Ectodermal cell (in vitro differentiated cells): ENCODE measurements around the gene ZNF248.

Experiments
- H3K27ac ChIP-seq: 2 replicates; pipeline ENCODE4 v1.7.0; 2013; ENCODE audit warnings: mild to moderate bottlenecking, low read depth, low read length; ENCODE audit not compliant: insufficient read depth, poor library complexity, severe bottlenecking
- H3K27me3 ChIP-seq: 2 replicates; pipeline ENCODE4 v1.7.0; 2013; ENCODE audit warnings: mild to moderate bottlenecking, low read length; ENCODE audit not compliant: insufficient read depth, control insufficient read depth, poor library complexity, severe bottlenecking
- H3K36me3 ChIP-seq: one replicate; pipeline ENCODE4 v1.7.0; 2013; ENCODE audit warnings: low read length; ENCODE audit not compliant: control insufficient read depth, insufficient read depth
- H3K4me1 ChIP-seq: one replicate; pipeline ENCODE4 v1.7.0; 2013; ENCODE audit warnings: low read length; ENCODE audit not compliant: control insufficient read depth, insufficient read depth
- H3K4me3 ChIP-seq: 2 replicates; pipeline ENCODE4 v1.7.0; 2013; ENCODE audit warnings: low read depth, low read length, control low read depth; ENCODE audit not compliant: insufficient read depth
- H3K9me3 ChIP-seq: 2 replicates; pipeline ENCODE4 v1.7.0; 2013; ENCODE audit warnings: mild to moderate bottlenecking, low read length, moderate library complexity; ENCODE audit not compliant: control insufficient read depth
- WGBS, 2 experiments: methylation state at CpG; one replicate each; pipeline ENCODE4 v1.1.7; 2013; ENCODE audit warnings: missing lambda C conversion rate in 2 of 2; 5-methylcytosine and 5-hydroxymethylcytosine counted together

Gene ZNF248

DNA sequence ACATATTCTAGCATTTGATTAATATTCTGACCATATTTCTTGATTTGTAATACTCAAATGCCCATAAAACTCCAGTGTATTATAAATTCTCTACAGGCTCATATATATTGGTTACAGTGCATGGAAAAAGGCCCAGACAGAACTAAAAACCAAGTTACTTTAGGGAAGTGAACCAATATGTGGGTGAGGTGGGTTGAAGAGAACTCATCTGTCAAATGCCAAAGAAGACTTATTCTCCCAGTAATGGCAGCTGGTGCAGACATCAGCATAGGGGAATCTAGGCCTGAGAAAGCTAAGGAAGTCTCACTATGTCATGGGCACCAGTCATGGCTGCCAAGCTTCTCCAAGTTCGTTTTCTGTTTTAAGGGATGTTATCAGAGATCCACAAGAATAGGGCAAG lies 30.6 kb downstream of the ZNF248 start:
- 90 to 96% methylated on average over 1 of the region's 1 CpG for WGBS, 2 experiments
- Histone ChIP-seq H3K4me3 (no peak overlapping the region), H3K9me3 (peaks cover 14% of the 10 kb centered on the region), H3K27ac (no peak overlapping the region), H3K4me1 (no peaks in the 10 kb centered on the region), H3K27me3 (no peaks in the 10 kb centered on the region), H3K36me3 (peaks cover 33% of the 10 kb centered on the region)

DNA sequence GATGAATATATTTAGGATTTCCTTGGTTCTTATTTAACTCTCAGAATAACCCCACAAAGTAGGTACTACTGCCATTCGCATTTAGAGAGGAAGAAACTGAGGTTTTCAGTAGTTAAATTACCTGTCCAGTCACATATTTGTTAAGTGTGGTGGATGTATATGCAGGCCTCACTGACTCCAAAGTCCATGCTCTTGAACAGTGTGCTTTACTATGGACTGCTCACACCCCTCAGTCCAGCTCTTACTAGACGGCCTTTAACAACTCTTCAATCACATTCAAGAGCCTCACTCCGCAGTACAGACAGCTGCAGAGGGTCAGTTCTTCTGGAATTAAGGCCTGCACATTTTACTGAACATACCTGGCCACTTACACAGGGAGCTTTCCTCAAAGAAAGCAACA lies 36.2 kb downstream of the ZNF248 start:
- H3K27ac ChIP-seq = no peak overlapping the region
- no peak overlapping the region for H3K4me3 ChIP-seq
- H3K36me3 ChIP-seq = no peaks in the 10 kb centered on the region
- WGBS, 2 experiments = 94 to 95% methylated on average over 3 of the region's 3 CpGs
- H3K4me1 ChIP-seq = no peaks in the 10 kb centered on the region
- H3K9me3 ChIP-seq = peaks cover 8% of the 10 kb centered on the region
- no peaks in the 10 kb centered on the region for H3K27me3 ChIP-seq

DNA sequence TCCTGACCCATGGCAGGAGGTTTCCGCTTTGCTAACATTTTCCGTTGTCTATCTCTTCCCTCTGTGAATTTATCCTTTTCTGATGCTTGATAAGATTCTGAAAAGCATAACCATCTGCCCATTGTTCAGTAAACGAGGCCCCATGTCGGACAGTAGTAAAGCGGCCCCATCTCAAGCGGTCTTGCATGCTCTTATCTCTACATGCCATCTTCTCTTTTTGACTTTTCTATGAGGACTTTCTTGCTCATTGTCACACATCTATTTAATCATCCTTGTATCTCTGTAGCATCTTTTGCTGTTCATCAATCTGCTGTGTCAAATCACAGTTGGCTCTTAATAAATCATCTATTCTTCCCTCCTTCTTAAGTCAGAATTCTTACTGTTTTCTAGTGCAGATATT lies 37.6 kb downstream of the ZNF248 start:
- Histone ChIP-seq H3K36me3 (no peaks in the 10 kb centered on the region), H3K9me3 (peaks cover 8% of the 10 kb centered on the region), H3K4me1 (no peaks in the 10 kb centered on the region), H3K27ac (no peak overlapping the region), H3K27me3 (no peaks in the 10 kb centered on the region), H3K4me3 (no peak overlapping the region)
- WGBS, 2 experiments = 90 to 92% methylated on average over 6 of the region's 6 CpGs

DNA sequence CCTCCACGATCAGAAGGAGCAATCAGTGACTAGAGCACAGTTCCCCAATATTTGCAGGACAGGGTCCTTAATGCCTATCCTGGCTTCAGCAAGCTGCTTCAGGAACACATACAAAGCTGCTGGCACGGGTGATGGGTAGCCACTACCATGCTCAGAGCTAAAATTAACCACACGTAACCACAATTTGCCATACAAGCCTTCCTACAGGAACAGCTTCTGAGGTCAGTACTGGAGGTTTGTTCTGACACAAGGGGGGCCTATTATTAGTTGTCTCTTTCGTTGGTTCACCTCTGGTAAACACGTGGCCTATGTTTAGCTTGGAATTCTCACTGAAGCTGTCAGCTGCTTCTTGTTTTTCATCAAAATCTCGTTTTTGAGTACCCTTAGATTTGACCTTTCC lies 41.1 kb downstream of the ZNF248 start:
- 67 to 68% methylated on average over 6 of the region's 6 CpGs for WGBS, 2 experiments
- Histone ChIP-seq H3K4me3 (no peak overlapping the region), H3K9me3 (peaks cover 11% of the 10 kb centered on the region), H3K27me3 (no peaks in the 10 kb centered on the region), H3K36me3 (no peaks in the 10 kb centered on the region), H3K27ac (no peak overlapping the region), H3K4me1 (no peaks in the 10 kb centered on the region)

DNA sequence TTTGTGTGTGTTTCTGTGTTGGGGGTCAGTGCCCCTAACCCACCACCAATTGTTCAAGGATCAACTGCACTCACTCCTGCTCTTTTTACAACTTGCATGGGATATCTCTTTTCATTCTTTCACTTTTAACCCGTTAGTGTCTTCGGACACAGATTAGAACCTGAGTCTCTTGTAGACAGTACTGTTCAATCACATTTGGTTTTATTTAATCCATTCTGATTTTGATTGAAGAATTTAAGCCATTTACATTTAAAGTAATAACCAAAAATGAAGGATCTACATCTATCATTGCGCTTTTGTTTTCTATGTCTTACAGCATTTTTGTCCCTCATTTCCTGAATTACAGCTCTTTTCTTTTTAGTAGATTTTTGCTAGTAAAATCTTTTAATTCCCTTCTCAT lies 43.6 kb downstream of the ZNF248 start:
- H3K4me3 ChIP-seq = no peak overlapping the region
- H3K9me3 ChIP-seq = peaks cover 15% of the 10 kb centered on the region
- WGBS, 2 experiments = 83 to 93% methylated on average over 2 to 3 of the region's 3 CpGs

DNA sequence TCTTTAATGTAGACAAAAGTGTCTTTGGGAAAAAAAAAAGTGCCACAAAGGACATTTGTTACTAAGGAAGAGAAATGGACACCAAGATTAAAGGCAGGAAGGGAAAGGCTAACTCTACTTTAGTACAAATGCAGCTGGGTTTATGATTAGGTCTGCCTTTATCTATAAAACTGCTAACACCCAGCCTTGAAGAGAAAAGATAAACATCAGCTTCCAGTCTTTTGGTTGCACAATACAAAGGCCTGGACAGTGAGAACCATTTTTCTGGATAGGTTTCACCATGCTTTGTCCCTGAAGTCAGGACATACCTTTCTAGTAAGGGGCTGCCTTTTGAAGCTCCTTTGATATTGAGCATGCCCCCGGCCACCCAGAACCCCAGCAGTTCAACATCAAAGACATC lies 45.1 kb downstream of the ZNF248 start:
- Histone ChIP-seq H3K36me3 (no peaks in the 10 kb centered on the region), H3K27me3 (no peaks in the 10 kb centered on the region), H3K4me3 (no peak overlapping the region), H3K4me1 (no peaks in the 10 kb centered on the region), H3K9me3 (peaks cover 15% of the 10 kb centered on the region), H3K27ac (no peak overlapping the region)
- 81 to 90% methylated on average over 1 of the region's 1 CpG for WGBS, 2 experiments

More for the DNA sequence above, 43.6 kb downstream of the ZNF248 start:
- H3K36me3 ChIP-seq = no peaks in the 10 kb centered on the region
- H3K4me1 ChIP-seq = no peaks in the 10 kb centered on the region
- no peaks in the 10 kb centered on the region for H3K27me3 ChIP-seq
- no peak overlapping the region for H3K27ac ChIP-seq

DNA sequence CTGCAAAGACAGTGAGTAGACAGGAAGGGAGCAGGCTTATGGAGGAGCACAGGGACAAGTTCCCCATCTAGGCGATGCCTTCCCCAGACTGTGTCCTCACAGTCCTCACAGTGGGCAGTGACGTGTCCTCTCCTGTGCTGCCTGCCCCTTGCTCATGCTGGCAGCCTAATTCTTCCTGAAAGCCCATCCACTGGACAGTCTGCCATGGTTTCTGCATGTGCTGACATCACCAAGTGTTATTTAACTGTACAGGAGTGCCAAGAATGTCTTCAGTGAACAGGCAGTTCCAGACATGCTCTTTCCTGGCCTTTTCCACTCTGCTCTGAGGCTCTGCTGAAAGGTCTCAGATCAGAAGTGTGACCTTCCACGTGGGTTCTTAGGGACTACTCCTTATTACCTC lies 54.1 kb downstream of the ZNF248 start:
- no peaks in the 10 kb centered on the region for H3K27me3 ChIP-seq
- no peak overlapping the region for H3K27ac ChIP-seq
- WGBS, 2 experiments = 47 to 49% methylated on average over 3 of the region's 3 CpGs
- H3K4me1 ChIP-seq = no peaks in the 10 kb centered on the region
- H3K4me3 ChIP-seq = no peak overlapping the region
- peaks cover 10% of the 10 kb centered on the region for H3K9me3 ChIP-seq
- no peaks in the 10 kb centered on the region for H3K36me3 ChIP-seq

DNA sequence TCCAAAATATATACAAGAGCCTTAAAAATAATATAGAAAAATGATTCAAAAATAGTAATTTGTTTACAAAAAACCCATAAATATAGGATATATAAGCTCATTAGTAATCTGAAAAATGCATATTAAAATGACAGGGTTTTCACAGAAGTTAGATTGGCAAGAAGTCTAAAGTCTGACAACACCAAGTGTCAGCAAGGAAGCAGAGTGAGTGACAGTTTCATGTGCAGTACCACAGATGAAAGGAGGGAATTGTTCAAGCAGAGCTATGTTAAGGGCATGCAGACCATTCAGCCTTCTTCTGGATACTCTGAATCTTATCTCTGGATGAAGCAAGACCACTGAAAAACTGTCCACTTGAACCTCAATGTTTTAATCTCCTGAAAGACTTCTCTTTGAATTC lies 55.9 kb downstream of the ZNF248 start:
- Histone ChIP-seq H3K4me3 (no peak overlapping the region), H3K27me3 (no peaks in the 10 kb centered on the region), H3K4me1 (no peaks in the 10 kb centered on the region), H3K36me3 (no peaks in the 10 kb centered on the region), H3K27ac (no peak overlapping the region), H3K9me3 (peaks cover 11% of the 10 kb centered on the region)

DNA sequence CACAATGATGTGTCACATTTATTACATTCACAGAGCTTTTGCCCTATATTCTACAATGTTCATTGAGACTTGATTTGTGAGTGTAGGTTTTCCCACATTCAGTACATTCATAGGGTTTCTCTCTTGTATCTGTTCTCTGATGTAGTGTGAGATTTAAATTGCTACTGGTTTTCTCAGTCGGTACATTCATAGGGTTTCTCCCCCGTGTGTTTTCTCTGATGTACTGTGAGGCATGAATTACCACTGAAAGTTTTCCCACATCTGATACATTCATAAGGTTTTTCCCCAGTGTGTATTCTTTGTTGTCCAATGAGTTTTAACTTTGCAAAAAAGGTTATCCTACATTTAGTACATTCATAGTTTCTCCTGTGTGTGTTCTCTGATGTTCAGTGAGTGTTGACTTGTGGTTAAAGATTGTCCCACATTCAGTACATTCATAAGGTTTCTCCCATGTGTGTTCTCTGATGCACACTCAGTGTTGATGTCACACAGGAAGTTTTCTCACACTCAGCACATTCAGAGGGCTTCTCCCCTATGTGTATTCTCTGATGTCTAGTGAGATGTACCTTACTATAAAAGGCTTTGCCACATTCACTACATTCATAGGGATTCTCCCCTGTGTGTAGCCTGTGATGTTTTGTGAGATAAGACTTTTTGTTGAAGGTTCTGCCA lies 63.0 kb downstream of the ZNF248 start:
- Histone ChIP-seq H3K4me1 (no peaks in the 10 kb centered on the region), H3K27me3 (no peaks in the 10 kb centered on the region), H3K36me3 (no peaks in the 10 kb centered on the region), H3K27ac (no peak overlapping the region), H3K9me3 (peaks cover 11% of the 10 kb centered on the region), H3K4me3 (no peak overlapping the region)
- WGBS, 2 experiments = 88% methylated on average over 2 of the region's 2 CpGs; no CpG with 5 or more reads in 1 of the 2 experiments

DNA sequence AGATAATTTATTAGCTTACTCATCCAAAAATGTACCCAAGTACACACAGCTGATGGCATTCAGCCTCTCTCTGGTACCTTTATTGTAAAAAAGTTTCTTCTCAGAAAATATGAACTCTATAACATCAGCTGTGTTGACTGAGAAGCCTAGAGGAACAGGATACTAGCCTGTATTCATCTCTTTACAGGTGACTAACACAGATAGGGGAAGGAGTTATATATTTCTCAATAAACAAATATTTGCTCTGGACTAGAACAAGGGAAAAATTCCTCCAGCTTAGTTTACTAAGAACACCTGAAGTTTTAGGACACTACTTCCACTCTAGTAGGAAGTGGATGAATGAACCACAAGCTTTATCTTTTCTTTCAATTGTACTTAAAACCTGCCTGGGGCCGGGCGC lies 67.8 kb downstream of the ZNF248 start:
- Histone ChIP-seq H3K27ac (no peak overlapping the region), H3K4me1 (no peaks in the 10 kb centered on the region), H3K4me3 (no peak overlapping the region), H3K9me3 (peaks cover 11% of the 10 kb centered on the region), H3K27me3 (no peaks in the 10 kb centered on the region), H3K36me3 (no peaks in the 10 kb centered on the region)
- 82 to 85% methylated on average over 2 of the region's 2 CpGs for WGBS, 2 experiments

DNA sequence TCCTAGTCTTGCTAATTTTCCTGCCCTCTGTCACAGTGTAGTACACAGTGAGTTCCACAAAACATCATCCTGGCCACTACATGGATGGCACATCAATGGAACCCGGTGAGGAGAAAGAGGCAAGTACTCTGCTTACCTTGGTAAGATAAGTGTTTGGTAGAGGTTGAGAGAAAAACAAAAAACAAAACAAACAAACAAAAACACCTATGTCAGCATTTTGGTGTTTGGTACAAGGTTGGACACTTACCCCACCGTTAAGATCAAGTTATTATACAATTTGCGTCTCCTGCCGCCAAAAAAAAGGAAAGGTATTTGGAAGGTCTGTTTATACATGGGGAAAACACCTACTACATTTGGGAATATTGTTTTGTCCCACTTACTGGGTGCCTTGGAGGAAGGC lies 72.7 kb downstream of the ZNF248 start:
- no peaks in the 10 kb centered on the region for H3K36me3 ChIP-seq
- no peaks in the 10 kb centered on the region for H3K4me1 ChIP-seq
- H3K4me3 ChIP-seq = no peak overlapping the region
- WGBS, 2 experiments = 80 to 84% methylated on average over 3 of the region's 4 CpGs
- H3K27me3 ChIP-seq = no peaks in the 10 kb centered on the region
- H3K9me3 ChIP-seq = peaks cover 8% of the 10 kb centered on the region
- no peak overlapping the region for H3K27ac ChIP-seq
